GM19351 (cell line): Measurements from ENCODE around the gene HPCAL1.
"Not testable (repeated sequence)": the region's sequence is repeated elsewhere in the genome, so short reads cannot be mapped to it uniquely, and the experiment has no call there.

Source experiments
- ATAC-seq: cut with Tn5 transposase; IDR thresholded peaks from one replicate; pipeline ENCODE4 v1.9.1; 2021; ENCODE audit warnings: mild to moderate bottlenecking, moderate library complexity; ENCODE audit not compliant: unreplicated experiment

Gene HPCAL1

GRCh38 chr2:10302479-10303180, at the start of gene HPCAL1:
Gene HPCAL1 (plus strand): TSS chr2:10302904. CDS start chr2:10419758, 116,854 bp downstream.
- ATAC-seq, result peak; percentile 80

- no peak for ATAC-seq
Observed at GRCh38 chr2:10253596-10254372, 48.9 kb upstream of the HPCAL1 start.

DNA sequence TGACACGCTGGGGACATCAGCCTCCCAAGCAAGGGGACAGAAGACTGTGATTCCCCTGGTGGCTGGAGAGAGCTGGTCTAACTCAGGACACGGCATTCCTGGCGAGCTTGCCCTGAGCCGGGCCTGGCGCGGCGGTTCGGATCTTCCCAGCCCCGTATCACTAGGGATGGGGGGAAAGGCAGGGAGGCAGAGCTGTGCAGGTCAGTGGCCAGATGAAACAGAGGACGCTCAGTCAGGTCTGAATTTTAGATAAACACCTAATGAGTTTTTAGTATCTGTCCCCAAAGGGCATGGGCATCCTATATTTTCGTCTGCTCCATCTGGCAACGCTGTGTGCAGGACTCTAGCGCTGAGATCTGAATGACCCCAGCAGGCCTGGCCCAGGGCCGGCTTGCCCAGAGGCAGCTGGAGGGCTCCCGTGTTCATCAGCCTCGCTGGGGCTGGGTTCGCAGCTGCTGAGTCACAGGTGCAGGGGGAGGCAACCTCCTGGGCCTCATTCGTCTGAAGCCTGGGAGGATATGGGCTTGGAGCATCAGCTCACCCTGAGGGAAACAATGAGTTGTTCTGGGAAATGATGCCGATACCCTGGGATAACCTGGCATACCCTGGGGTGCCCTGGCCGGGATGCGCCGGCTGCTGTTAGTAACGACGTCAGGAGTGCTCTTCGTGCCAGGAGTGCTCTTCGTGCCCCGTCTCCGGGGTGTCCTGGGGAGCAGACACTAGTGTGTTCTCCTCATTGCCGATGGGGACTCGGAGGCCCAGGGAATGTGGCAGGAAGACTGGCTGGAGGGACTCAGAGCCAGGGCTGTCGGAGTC, 48.1 kb upstream of the HPCAL1 start:
- ATAC-seq, result no peak

DNA sequence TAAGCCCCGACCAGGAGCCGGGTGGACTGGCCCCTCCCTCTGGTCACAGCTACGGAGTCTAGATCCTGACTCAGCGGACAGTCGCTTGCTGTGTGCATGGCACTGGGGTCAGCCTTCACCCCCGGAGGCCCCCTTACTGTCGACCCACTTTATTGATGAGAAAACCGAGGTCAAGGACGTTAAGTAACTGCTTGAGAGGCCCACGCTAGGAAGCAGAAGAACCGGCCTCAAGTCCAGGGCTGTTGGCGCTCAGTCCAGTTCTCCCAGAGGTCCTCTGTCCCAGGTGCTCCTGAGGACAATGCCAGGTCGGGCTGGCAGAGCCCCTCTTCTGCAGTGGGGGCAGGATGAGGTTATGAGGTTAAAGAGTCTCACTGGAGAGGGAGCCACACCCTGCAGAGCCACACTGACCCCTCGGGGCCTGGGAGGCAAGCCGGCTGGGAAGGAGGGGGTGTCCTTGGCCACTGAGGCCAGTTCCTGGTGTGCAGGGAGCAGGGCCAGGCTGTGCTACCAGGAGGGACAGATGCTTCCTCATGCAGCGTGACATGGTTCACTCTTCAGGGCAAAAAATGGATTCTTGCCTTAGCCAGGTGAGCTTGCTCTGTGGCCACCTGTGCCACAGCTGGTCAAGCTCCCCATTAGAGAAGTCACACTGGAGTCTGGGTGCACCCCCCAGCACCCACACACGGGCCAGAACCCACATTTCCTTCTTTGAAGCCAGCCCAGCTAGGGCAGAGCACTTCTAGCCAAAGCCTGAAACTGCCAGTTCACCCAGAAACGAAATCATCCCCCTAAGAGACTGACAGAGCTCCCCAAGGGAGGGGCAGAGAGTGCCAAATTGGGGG, 47.3 kb upstream of the HPCAL1 start:
- ATAC-seq, result no peak

DNA sequence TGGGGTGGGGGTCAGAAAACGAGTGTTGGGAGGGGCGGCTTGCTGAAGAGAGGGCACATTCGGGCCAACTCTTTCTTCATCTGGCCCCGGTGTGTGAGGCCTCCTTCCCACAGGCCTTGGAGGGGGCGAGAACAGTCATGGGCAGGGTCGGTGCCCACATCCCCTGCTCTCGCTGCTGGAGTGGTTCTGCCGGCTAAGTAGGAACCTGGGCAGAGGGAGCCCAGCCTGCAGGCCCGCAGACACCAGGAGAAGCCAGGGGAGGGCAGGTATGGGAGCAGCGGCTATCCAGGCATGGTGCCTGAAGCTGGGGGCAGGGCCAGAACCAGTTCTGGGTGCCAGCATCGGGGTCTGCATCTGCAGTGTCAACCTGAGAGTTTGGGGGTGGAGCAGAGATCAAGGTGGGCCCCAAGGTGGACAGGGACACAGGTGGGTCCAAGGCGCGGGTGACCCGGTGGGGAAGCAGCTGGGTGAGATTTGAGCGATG, 46.6 kb upstream of the HPCAL1 start:
- ATAC-seq, result no peak

DNA sequence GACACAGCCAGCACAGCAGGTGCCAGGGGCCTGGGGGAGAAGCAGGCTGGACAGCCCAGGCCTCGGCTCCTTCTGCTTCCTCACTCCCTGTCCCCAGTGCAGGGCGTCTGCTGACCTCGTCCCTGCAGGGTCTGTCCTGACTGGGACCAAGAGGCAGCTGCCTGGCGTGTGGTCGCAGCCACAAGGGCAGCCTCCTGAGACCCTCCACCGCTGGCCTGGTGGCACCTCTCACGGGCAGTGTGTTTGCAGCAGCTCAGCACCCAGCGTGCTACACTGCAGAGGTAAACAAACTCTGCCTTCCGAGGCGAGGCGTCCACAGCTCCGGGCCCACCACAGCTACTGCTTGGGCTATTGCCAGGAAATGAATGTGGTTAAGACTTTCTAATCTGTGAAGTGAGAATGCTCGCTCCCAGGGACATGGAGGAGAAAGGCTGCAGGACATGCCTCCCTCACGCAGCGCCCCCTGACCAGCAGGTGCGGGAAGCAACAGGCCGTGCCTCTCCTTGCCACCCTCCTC, 46.1 kb upstream of the HPCAL1 start:
- ATAC-seq, result no peak

DNA sequence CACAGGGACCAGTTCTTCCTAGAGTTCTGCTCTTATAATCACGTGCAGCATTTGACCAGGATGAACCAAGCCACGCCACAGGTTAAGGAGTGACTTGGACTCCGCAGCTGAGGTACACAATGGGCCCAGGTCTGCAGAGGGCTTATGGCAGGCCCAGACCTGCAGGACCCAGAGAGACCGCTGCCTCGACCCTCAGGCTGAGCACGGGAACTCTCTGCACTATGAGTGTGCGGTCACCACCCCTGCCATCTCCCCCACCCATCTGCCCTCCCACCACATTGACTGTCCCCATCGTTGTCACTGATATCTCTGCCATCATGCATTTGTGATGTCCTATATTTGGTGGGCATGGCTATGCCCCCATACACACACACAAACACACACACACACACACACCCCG, 45.7 kb upstream of the HPCAL1 start:
- no peak for ATAC-seq

- no peak for ATAC-seq
Observed at GRCh38 chr2:10257500-10258147, 45.1 kb upstream of the HPCAL1 start.

DNA sequence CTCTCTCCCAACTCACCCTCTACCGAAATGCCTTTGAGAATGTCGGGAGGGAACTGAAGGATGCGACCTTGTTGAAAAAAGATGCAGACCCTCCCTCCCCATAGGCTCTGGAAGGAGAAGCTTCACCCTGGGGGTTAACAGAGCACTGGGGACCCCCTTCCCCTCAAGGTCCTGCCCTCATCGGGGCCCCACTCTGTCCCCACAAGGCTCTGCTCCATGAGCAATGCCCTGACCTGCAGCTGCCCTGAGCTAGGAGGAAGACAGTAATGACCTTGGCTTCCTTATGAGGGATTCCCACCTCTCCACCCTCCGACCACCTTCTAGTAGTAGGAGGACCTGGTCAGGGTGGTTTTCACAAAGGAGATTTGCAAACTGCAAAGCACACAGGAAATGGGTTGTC, 44.4 kb upstream of the HPCAL1 start:
- no peak for ATAC-seq

DNA sequence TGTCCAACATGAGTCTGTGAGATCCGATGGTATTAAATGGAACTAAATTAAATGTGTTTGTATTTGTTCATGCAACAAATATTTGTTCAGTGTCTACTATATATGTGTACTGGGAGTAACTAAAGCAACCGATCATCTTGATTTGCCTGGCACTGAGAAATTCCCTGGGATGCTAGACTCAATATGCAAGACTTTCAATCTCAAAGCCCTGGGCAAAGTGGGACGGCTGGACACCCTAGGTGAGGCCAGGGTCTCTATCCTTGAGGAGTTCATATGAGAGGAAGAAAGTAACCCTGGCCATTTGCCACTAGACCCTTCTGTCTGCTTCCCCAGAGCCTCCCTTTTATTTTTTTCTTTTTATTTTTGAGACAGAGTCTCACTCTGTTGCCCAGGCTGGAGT, 44.0 kb upstream of the HPCAL1 start:
- no peak for ATAC-seq

- no peak for ATAC-seq
Observed at GRCh38 chr2:10260130-10260529, 42.6 kb upstream of the HPCAL1 start.

DNA sequence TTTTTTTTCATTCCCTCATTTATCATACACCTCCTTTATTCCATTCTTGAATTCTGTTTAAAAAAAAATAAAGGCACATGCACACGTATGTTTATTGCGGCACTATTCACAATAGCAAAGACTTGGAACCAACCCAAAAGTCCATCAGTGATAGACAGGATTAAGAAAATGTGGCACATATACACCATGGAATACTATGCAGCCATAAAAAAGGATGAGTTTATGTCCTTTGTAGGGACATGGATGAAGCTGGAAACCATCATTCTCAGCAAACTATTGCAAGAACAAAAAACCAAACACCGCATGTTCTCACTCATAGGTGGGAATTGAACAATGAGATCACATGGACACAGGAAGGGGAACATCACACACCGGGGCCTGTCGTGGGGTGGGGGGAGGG, 39.2 kb upstream of the HPCAL1 start:
- not testable (repeated sequence) for ATAC-seq

GRCh38 chr2:10264506-10265328, 38.0 kb upstream of the HPCAL1 start:
- no peak for ATAC-seq

DNA sequence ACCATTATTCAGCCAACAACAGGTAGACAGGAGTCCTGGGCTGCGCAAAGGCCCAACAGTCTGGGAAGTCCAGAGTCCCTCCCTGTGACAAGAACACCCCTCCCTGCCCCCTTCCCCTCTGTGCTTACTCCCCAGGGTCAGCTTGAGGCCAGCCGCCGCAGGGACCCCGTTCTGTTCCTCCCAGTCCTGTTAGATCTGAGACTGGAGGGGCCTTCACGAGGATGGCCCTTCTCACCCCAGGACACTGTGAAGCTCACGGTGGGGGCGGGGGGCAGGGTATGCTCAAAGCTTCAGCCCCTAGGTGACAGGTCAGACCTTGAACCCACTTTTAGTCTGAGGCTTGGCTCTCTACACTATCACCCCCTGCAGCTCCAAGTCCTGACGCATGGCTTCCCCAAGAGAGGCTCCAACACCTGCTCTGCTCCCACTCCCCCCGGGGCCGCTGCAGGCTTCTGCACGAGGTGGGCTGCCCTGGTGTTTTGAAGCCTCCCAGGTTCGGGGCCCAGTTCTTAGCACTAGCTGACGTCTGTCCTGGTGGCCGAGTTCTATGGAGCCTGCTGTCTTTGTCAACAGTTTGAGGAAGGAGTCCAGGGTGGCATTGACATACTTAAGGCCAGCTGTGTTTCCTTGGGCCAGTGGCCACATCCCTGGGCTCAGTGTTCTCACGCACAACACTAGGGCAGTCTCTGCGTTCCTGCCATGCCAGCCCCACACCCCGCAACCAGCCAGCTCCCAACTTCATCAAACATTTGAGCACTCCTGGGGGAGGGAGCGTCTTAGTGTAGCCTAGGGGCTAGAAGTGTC, 37.2 kb upstream of the HPCAL1 start:
- ATAC-seq, result no peak

DNA sequence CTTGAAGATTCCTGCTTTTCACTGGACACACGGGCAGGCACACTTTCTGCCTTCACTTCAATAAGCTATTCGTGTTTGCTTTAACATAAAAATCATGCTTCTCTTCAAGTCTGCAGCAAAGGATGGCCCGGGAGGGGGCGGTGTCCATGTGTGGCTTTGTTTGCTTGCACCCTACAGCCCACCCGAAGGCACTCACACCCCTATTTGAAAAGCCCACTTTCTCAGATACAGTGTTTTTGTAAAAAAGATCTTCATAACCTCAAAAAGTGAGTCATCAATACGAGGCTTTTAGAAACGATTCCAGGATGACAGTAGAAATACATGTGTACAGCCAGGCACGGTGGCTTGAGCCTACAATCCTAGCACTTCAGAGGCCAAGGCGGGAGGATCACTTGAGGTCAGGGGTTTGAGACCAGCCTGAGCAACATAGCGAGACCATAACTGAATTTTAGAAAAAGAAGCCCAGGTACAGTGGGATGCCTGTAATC, 36.5 kb upstream of the HPCAL1 start:
- no peak for ATAC-seq

DNA sequence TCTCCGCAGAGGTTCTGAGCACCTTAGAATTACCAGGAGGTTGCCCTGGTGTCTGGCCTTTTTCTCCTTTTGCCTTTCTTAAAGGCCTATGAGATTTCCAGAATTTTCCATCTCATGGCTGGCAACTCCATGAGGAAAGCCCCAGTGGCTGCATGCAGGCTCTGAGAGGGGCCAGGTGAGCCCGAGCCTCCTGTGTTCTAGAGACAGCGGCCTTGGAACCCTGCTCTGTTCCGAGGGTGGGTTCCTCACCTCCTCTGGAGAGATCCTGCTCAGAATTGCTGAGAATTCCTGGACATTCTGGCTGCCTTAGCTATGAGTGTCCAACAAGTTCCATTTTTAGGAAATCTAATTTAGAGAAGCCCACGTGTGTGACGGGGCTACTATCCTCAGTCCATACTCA, 35.7 kb upstream of the HPCAL1 start:
- ATAC-seq, result no peak

GRCh38 chr2:10267551-10268465, 34.9 kb upstream of the HPCAL1 start:
- no peak for ATAC-seq
